ENCODE measurements around the gene VPS33B. TPM values are rescaled to one million over a fixed set of nuclear protein-coding genes. Genes with fewer than 3 reads are reported as not detected.
"Not testable (repeated sequence)": the region's sequence is repeated elsewhere in the genome, so short reads cannot be mapped to it uniquely, and the experiment has no call there.

Gene VPS33B
- total RNA-seq, 2 donors from 2014 or later: 23.6 to 26.5 TPM

- no peak for DNase-seq (ENCODE audit: low spot score)
- no peak overlapping the region for H3K27ac Mint-ChIP-seq
These were observed 25.3 kb upstream of the VPS33B start for GRCh38 chr15:91047545-91048199.

GRCh38 chr15:91046056-91046455 is 23.7 kb upstream of the VPS33B start:
- peaks cover 16 to 17% of the 10 kb centered on the region in 2 donors for H3K4me1 Mint-ChIP-seq (ENCODE audit: low read depth in 2 of 2)
- not testable (repeated sequence) for DNase-seq (ENCODE audit: low spot score); H3K36me3 Mint-ChIP-seq; H3K27ac Mint-ChIP-seq; ATAC-seq; H3K4me3 Mint-ChIP-seq; H3K9me3 Mint-ChIP-seq
- peaks cover 10 to 13% of the 10 kb centered on the region in 2 donors for H3K27me3 Mint-ChIP-seq

More at GRCh38 chr15:91047545-91048199, 25.3 kb upstream of the VPS33B start:
- Mint-ChIP-seq H3K4me1 (ENCODE audit: low read depth in 2 of 2) (peaks cover 16 to 17% of the 10 kb centered on the region in 2 donors), H3K27me3 (peaks cover 19 to 27% of the 10 kb centered on the region in 2 donors), H3K9me3 (no peaks in the 10 kb centered on the region), H3K36me3 (no peaks in the 10 kb centered on the region), H3K4me3 (no peak overlapping the region)
- ATAC-seq: no peak

DNA sequence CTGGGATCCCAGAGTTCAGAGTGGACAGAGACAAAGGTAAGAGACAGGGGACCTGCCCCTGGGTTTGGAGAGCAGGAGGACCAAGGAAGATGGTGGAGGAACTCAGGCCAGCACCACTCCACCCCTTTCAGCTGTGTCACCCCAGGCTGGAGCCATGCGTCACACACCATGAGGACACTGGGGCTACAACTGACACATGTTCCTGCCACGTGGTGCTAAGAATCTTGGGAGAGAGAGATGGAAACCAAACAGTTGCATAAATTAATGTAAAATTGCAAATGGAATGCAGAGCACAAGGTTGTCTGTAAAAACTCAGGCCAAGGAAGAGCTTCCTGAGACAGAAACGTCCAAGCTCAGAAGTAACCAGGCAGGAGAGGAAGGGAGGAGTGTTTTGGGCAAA is 22.7 kb upstream of the VPS33B start:
- Mint-ChIP-seq H3K4me1 (ENCODE audit: low read depth in 2 of 2) (peaks cover 16 to 17% of the 10 kb centered on the region in 2 donors), H3K27me3 (peaks cover 8 to 13% of the 10 kb centered on the region in 2 donors), H3K4me3 (no peak overlapping the region), H3K36me3 (no peaks in the 10 kb centered on the region), H3K27ac (no peak overlapping the region), H3K9me3 (no peaks in the 10 kb centered on the region)
- DNase-seq (ENCODE audit: low spot score) (no peak), ATAC-seq (no peak)

- Mint-ChIP-seq H3K27ac (no peak overlapping the region), H3K4me3 (no peak overlapping the region), H3K9me3 (no peaks in the 10 kb centered on the region), H3K27me3 (peaks cover 0 to 6% of the 10 kb centered on the region in 2 donors), H3K4me1 (ENCODE audit: low read depth in 2 of 2) (peaks cover 8 to 12% of the 10 kb centered on the region in 2 donors), H3K36me3 (no peaks in the 10 kb centered on the region)
- ATAC-seq (no peak), DNase-seq (ENCODE audit: low spot score) (no peak)
These were observed 20.9 kb upstream of the VPS33B start for GRCh38 chr15:91043202-91043874.

DNA sequence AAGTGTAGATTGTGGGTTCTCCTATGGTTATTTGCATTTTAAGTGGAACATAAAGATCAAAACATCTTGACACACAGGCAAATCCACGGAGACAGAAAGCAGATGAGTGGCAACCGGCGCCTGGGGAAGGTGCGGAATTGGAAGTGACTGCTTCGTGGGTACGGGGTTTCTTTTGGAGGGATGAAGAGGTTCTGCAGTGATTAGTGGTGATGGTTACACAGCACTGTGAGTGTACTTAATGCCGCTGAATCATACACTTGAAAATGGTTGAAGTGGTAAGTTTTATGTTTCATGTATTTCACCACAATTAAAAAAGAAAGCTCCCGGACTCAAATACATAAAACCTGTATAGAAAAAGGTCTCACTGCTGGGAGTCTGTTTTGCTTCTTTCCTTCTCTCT is 18.5 kb upstream of the VPS33B start:
- H3K27me3 Mint-ChIP-seq: peaks cover 1 to 6% of the 10 kb centered on the region in 2 donors
- no peaks in the 10 kb centered on the region for H3K4me1 Mint-ChIP-seq (ENCODE audit: low read depth in 2 of 2)
- H3K27ac Mint-ChIP-seq: no peak overlapping the region
- ATAC-seq (no peak), DNase-seq (ENCODE audit: low spot score) (no peak)
- no peak overlapping the region for H3K4me3 Mint-ChIP-seq
- no peaks in the 10 kb centered on the region for H3K36me3 Mint-ChIP-seq
- no peaks in the 10 kb centered on the region for H3K9me3 Mint-ChIP-seq

GRCh38 chr15:91039996-91040395 is 17.6 kb upstream of the VPS33B start:
- ATAC-seq (peak; percentile 38 to 50), DNase-seq (ENCODE audit: low spot score) (no peak)
- H3K9me3 Mint-ChIP-seq: no peaks in the 10 kb centered on the region
- peaks cover 3 to 8% of the 10 kb centered on the region in 2 donors for H3K27me3 Mint-ChIP-seq
- no peaks in the 10 kb centered on the region for H3K4me1 Mint-ChIP-seq (ENCODE audit: low read depth in 2 of 2)
- no peak overlapping the region for H3K4me3 Mint-ChIP-seq
- no peaks in the 10 kb centered on the region for H3K36me3 Mint-ChIP-seq
- H3K27ac Mint-ChIP-seq: no peak overlapping the region

DNA sequence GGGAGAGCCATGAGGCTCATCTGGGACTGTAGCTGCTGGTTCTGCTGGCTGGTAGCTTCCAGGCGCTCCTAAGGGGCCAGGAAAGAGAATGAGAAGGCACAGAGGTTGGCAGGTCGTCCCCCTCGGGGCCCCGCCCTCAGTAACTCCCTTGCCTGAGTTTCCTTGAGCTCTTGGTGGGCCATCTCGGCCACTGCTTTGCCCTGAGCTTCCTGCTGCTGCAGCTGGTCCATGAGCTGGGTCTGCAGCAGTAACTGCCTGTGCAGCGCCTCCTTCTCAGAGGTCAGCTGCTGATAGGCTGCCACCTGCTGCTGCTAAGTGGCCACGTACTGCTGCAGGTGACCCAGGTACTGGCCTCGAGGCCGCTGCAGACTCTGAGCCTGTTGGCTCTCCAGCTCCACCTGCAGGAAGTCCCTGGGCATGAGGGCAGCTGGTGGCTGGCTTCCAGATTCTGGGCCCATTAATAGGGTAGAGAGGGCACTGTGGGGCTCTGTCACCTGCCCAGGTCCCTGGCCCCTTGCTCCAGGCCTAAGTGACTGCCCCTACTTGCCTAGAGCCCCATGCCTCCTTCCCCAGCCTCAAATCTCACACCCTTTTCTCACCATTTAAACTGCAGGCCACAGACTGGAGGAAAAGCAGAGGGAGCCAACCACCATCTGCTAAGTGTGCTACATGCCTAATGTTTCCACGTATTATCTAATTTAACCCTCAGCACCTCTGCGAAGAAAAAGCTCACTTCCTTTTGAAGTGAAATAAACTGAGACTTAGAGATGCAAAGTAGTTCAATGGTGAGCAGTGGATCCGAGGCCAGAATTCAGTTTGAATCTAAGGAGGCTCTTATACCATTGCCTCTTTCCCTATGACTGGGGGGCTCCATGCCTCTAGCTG is 10.8 kb upstream of the VPS33B start:
- no peak for ATAC-seq
- no peaks in the 10 kb centered on the region for H3K9me3 Mint-ChIP-seq
- H3K27me3 Mint-ChIP-seq: peaks cover 8% of the 10 kb centered on the region in 2 donors
- peak; percentile 69 for DNase-seq (ENCODE audit: low spot score)
- no peaks in the 10 kb centered on the region for H3K36me3 Mint-ChIP-seq
- no peak overlapping the region for H3K27ac Mint-ChIP-seq
- H3K4me1 Mint-ChIP-seq (ENCODE audit: low read depth in 2 of 2): no peaks in the 10 kb centered on the region
- no peak overlapping the region for H3K4me3 Mint-ChIP-seq

DNA sequence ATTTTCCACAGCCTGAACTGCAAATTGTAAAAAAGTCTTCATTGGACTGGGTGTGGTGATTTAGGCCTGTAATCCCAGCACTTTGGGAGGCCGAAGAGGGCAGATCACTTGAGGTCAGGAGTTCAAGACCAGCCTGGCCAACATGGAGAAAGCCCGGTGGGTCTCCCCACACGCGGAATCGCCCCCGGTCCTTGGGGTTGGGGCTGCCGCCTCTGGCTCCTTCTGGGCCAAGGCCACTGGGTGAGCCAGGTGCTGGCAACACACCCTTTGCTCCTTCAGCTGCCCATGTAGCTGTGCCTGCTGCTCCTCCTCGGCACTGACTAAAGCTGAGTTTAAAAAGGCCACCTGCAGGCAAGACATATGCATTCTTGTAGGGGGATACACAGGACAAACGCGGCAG is 9.4 kb upstream of the VPS33B start:
- ATAC-seq (no peak), DNase-seq (ENCODE audit: low spot score) (no peak)
- Mint-ChIP-seq H3K4me1 (ENCODE audit: low read depth in 2 of 2) (no peaks in the 10 kb centered on the region), H3K27me3 (peaks cover 8% of the 10 kb centered on the region in 2 donors), H3K9me3 (no peaks in the 10 kb centered on the region), H3K27ac (no peak overlapping the region), H3K36me3 (no peaks in the 10 kb centered on the region), H3K4me3 (no peak overlapping the region)

DNA sequence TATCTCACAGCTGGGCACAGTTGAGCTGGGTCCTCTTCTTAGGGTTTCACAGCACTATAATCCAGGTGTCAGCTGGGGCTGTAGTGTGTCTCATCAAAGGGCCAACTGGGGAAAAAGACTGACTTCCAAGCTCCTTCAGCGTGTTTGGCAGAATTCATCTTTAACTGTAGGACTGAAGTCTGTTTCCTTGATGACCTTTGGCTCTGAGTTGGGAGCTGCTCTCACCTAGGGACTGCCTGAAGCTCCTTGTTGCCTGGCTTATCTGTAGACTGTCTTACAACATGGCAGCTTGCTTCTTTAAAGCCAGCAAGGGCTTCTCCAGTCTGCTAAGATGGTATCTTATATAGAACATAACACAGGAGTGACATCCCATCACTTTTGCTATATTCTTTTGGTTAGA is 5.3 kb upstream of the VPS33B start:
- Mint-ChIP-seq H3K4me1 (ENCODE audit: low read depth in 2 of 2) (peaks cover 4 to 6% of the 10 kb centered on the region in 2 donors), H3K4me3 (no peak overlapping the region), H3K27ac (no peak overlapping the region), H3K27me3 (no peaks in the 10 kb centered on the region), H3K9me3 (no peaks in the 10 kb centered on the region), H3K36me3 (no peaks in the 10 kb centered on the region)
- DNase-seq (ENCODE audit: low spot score) (no peak), ATAC-seq (no peak)

DNA sequence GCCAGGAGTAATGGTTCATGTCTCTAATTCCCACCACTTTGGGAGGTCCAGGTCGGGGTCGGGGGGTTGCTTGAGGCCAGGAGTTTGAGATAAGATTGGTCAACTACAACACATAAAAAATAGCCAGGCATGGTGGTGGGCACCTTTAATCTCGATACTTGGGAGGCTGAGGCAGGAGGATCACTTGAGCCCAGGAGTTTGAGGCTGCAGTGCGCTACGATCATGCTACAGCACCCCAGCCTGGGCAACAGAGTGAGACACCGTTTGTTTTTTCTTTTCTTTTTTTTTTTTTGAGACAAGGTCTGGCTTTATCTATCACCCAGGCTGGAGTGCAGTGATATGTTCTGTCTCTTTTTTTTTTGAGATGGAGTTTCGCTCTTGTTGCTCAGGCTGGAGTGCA is 1.3 kb upstream of the VPS33B start:
- no peaks in the 10 kb centered on the region for H3K9me3 Mint-ChIP-seq
- no peak overlapping the region for H3K27ac Mint-ChIP-seq
- no peaks in the 10 kb centered on the region for H3K27me3 Mint-ChIP-seq
- DNase-seq (ENCODE audit: low spot score) (no peak), ATAC-seq (no peak)
- no peak overlapping the region for H3K4me3 Mint-ChIP-seq
- H3K4me1 Mint-ChIP-seq (ENCODE audit: low read depth in 2 of 2): peaks cover 22 to 32% of the 10 kb centered on the region in 2 donors
- H3K36me3 Mint-ChIP-seq: no peaks in the 10 kb centered on the region

DNA sequence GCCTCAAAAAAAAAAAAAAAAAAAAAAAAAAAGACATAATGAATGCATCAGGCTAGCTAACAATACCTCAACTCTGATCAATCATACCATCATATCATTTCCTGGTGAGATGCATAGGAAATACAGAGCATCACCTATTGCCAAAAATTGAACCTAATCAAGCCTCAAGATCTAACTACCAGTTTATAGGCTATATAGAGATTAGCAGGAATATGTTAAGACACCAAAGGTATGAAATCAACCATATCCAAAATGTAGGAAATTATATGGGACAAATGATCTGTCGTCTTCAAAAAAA is 387 bp upstream of the VPS33B start:
- no peak for ATAC-seq
- H3K4me3 Mint-ChIP-seq: peak overlapping the region; percentile 88
- peak overlapping the region; percentile 78 to 96 for H3K27ac Mint-ChIP-seq
- no peaks in the 10 kb centered on the region for H3K27me3 Mint-ChIP-seq
- H3K36me3 Mint-ChIP-seq: no peaks in the 10 kb centered on the region
- DNase-seq (ENCODE audit: low spot score): no peak
- H3K9me3 Mint-ChIP-seq: no peaks in the 10 kb centered on the region
- H3K4me1 Mint-ChIP-seq (ENCODE audit: low read depth in 2 of 2): peaks cover 31 to 40% of the 10 kb centered on the region in 2 donors

DNA sequence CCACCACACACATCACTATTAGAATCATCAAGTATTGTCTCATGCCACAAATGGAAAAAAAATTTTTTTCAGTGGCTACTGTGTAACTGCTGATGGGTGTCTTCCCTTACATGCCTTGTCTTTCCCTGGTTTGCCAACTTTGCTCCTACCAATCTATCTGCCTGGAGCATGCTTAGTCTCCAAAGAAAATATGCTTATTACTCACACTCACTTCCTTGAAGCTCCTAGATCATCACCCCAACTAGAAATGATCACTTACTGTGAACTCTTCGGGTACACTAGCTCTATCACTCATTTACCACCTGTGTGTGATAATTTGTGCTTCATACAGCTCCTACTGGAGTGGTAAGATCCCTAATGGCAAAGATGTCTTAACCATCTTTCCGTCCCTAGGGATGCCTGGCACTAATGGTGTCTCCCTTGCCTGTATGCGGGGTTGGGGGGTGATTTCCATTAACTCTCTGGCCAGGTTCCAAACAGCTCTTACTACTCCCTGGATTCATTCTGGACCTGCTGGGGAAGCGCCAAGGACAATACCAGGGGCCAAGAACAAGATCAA is 799 bp downstream of the VPS33B start:
- Mint-ChIP-seq H3K36me3 (no peaks in the 10 kb centered on the region), H3K9me3 (no peaks in the 10 kb centered on the region), H3K4me1 (ENCODE audit: low read depth in 2 of 2) (peaks cover 31 to 44% of the 10 kb centered on the region in 2 donors), H3K27ac (peak overlapping the region; percentile 78 to 96), H3K27me3 (no peaks in the 10 kb centered on the region), H3K4me3 (peak overlapping the region; percentile 88)
- ATAC-seq: peak in 1 of 2 donors; percentile 39
- DNase-seq (ENCODE audit: low spot score): no peak

- Mint-ChIP-seq H3K4me1 (ENCODE audit: low read depth in 2 of 2) (peaks cover 31 to 43% of the 10 kb centered on the region in 2 donors), H3K27me3 (no peaks in the 10 kb centered on the region), H3K4me3 (peak overlapping the region; percentile 7), H3K27ac (peak overlapping the region; percentile 36 to 65), H3K36me3 (no peaks in the 10 kb centered on the region), H3K9me3 (no peaks in the 10 kb centered on the region)
- DNase-seq (ENCODE audit: low spot score) (no peak), ATAC-seq (no peak)
These were observed 4.2 kb downstream of the VPS33B start for GRCh38 chr15:91018158-91018557.

Data from natural killer cell treated with Interleukin-12 subunit alpha and Interleukin-12 subunit beta and Interleukin-15 and Interleukin-18, amount 100 ng/mL, for 72 hours (primary cell).